ENCODE results near the gene ZNF529.

Gene ZNF529

DNA sequence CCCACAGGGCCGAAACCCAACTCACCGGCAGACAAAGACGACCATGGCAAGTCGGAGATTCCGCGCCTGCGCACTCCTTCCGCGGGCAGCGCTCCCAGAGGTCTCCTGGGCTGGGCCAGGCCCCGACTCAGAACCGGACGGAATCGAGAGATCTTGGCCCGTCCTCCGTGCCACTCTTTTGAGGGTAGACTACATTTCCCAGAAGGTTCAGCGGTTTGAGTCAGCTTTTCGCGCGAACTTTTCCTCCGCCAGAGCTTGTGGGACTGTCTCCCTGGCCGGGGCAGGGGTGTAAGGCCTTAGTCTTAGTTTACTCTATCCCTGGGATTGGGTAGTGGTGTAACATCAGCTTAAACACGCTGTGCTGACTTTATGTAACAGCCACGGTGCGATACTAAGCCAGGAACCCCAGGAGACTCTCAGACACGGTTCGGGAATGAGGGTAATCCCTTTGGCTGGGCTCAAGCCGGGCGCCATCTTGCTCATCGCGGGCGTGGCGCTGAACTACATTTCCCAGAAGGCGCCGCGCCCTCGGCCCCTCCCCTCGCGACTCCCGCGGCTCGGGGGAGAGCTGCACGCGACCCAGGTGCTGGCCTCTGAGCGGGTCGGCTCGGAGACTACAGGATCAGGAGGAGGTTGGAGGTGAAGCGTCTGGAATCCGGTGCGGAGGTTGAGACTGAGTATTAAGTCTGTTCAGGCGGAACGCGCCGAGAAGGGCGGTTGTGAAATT, 44.7 kb downstream of the ZNF529 start, which contains the start of gene ZNF260:
ZNF260 (minus strand) TSS at position 78 of the 727 bp plus-strand sequence. CDS start 13,033 bp downstream, outside the sequence.
- H3K4me3 ChIP-seq (ENCODE audit: low read depth, low read length): peak within 1 kb of the TSS; percentile 74
- TF ChIP-seq, protein P1, sequence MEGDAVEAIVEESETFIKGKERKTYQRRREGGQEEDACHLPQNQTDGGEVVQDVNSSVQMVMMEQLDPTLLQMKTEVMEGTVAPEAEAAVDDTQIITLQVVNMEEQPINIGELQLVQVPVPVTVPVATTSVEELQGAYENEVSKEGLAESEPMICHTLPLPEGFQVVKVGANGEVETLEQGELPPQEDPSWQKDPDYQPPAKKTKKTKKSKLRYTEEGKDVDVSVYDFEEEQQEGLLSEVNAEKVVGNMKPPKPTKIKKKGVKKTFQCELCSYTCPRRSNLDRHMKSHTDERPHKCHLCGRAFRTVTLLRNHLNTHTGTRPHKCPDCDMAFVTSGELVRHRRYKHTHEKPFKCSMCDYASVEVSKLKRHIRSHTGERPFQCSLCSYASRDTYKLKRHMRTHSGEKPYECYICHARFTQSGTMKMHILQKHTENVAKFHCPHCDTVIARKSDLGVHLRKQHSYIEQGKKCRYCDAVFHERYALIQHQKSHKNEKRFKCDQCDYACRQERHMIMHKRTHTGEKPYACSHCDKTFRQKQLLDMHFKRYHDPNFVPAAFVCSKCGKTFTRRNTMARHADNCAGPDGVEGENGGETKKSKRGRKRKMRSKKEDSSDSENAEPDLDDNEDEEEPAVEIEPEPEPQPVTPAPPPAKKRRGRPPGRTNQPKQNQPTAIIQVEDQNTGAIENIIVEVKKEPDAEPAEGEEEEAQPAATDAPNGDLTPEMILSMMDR (IDR thresholded peaks at IDR 0.05; ENCODE audit: low read depth, low read length): no peak

DNA sequence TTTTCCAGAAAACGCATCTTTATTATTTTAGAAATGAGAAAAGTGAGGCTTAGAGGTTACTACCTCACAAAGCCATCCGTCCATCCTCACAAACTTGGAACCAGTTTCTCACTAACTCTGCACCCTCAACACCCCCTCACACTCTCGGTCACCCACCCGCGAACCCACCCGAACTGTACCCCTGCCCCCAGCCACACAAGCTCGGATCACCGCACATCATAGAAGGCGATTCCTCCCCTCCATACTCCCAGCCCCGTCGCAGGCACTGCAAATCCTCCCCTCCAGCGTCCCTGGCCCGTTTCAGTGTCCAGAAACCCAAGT, 45.3 kb downstream of the ZNF529 start:
- peak overlapping the region; percentile 74 for H3K4me3 ChIP-seq (ENCODE audit: low read depth, low read length)
- TF ChIP-seq, protein P1 (IDR thresholded peaks at IDR 0.05; ENCODE audit: low read depth, low read length): no peak

DNA sequence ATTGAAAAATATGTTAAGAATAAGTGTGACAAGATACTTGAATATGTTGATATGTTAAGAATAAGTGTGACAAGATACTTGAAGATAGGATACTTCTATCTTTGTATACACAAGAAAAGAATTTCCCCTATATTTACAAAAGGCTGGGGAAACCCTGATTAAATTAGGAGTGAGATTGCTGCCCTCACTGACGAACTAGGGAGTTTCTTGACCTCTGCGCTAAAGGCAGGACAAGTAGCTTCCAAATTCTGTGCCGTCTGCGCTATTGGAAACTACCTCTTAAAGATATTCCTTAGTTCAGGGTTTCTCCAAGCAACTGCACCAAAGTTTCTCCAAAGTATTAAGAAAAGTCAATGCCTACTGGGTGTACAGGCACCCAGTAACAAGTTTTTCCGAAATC, 45.8 kb downstream of the ZNF529 start:
- H3K4me3 ChIP-seq (ENCODE audit: low read depth, low read length): peak overlapping the region; percentile 74
- TF ChIP-seq, protein P1 (IDR thresholded peaks at IDR 0.05; ENCODE audit: low read depth, low read length): no peak

DNA sequence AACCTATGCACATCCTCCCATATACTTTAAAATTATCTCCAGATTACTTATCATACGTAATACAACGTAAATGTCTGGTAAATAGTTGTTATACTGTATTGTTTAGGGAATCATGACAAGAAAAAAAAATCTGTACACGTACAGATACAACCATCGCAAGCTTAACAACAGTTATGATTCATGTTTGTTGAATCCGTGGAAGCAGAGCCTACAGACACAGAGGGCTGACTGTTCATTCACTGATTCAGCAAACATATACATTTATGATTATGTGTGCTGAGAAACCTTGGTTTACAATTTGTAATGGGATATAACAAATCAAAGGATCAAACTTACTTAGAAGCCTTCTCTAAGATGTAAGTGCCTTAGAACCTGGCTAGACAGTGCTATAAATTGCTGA, 46.5 kb downstream of the ZNF529 start:
- no peak overlapping the region for H3K4me3 ChIP-seq (ENCODE audit: low read depth, low read length)
- TF ChIP-seq, protein P1 (IDR thresholded peaks at IDR 0.05; ENCODE audit: low read depth, low read length): no peak

DNA sequence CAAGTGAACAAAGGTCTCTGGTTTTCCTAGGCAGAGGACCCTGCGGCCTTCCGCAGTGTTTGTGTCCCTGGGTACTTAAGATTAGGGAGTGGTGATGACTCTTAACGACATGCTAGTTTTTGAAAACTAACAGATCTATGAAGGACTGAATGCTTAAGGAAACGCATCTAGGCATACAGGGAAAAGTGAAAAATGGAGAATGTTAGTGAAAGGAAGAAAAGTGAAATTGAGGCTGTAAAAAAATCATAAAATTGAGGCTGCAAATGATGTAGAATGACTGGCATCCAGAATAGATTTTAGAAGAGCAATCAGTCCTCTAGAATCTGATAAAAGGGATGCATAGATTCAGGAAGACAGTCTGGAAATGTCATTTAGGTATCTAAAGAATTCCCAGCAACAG, 48.5 kb downstream of the ZNF529 start:
- H3K4me3 ChIP-seq (ENCODE audit: low read depth, low read length): no peak overlapping the region
- TF ChIP-seq, protein P1 (IDR thresholded peaks at IDR 0.05; ENCODE audit: low read depth, low read length): no peak

DNA sequence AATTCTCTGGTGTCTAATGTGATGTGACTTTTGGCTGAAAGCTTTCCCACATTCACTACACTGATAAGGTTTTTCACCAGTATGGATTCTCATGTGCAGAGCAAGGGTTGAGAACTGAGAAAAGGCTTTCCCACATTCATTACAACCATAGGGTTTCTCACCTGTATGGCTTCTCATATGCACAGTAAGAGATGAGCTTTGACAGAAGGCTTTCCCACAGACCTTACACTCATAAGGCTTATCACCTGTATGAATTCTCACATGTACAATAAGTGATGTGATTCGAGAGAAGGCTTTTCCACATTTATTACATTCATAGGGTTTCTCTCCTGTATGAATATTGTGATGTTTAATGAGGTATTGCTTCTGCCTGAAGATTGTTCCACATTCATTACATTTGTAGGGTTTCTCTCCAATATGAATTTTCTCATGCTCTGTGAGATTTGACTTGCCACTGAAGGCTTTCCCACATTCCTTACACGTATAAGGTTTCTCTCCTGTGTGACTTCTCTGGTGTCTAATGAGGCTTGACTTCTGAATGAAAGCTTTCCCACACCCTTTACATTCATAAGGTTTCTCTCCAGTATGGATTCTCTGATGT, 59.0 kb downstream of the ZNF529 start:
- H3K4me3 ChIP-seq (ENCODE audit: low read depth, low read length): no peak overlapping the region
- TF ChIP-seq, protein P1 (IDR thresholded peaks at IDR 0.05; ENCODE audit: low read depth, low read length): no peak

DNA sequence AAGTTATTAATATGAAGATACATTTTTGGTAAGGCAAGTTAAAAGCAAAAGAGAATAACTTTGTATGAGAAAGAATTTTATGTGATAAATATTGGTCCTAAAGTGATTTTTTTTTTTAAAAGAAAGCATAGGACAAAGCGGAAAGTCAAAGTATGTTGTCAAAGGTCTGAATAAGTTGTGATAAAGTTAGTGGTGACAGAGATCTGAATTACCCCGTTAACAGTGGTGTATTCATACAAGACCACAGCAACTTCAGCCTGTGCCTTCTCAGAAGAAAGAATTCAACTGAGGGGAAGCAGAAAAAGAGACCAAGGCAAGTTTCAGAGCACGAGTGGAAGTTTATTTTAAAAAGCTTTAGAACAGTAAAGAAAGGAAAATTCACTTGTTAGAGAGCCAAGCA, 64.8 kb downstream of the ZNF529 start:
- H3K4me3 ChIP-seq (ENCODE audit: low read depth, low read length): no peak overlapping the region

More for the DNA sequence above, 64.8 kb downstream of the ZNF529 start:
- TF ChIP-seq, protein P1 (IDR thresholded peaks at IDR 0.05; ENCODE audit: low read depth, low read length): no peak

Measured in WI38 (cell line).